CD1c-positive myeloid dendritic cell (primary cell): Measurements from ENCODE around the gene CLIC3.

Experiments
- DNase-seq: peaks from one replicate; pipeline ENCODE4 v3.0.0-alpha.2; 2016; ENCODE audit errors: extremely low spot score

CLIC3 gene

GRCh38 chr9:136980669-136981478 is 15.5 kb downstream of the CLIC3 start:
- no peak for DNase-seq

- DNase-seq = no peak
Measured at GRCh38 chr9:136979769-136980587, 16.4 kb downstream of the CLIC3 start.

DNA sequence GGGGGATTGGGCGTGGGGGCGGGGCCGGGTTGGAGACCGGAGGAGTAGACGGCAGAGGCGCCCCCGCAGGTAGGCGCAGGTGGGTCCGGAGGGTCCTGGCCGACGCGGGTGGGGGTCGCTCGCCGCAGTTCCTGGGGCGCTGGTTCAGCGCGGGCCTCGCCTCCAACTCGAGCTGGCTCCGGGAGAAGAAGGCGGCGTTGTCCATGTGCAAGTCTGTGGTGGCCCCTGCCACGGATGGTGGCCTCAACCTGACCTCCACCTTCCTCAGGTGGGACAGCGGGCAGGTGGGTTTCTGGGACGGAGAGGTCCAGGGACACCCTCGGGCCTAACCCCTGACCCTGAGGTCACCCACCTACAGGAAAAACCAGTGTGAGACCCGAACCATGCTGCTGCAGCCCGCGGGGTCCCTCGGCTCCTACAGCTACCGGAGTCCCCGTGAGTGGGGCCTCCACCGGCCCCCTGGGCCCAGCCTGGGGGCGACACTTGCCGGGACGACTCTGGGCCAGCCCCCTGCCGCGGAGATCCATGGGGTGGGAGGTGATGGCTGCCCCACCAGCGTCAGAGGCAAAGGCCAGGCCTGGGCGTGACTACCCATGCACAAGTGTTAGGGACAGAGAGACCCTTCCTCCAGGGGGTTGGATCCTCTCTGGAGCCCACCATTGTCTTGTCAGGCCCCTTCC is 17.4 kb downstream of the CLIC3 start:
- DNase-seq = no peak

- peak; percentile 66 for DNase-seq
Measured at GRCh38 chr9:136978073-136978864, 18.1 kb downstream of the CLIC3 start.

- no peak for DNase-seq
Measured at GRCh38 chr9:136977649-136978072, 18.7 kb downstream of the CLIC3 start.

GRCh38 chr9:136977223-136977622 is 19.1 kb downstream of the CLIC3 start, which contains the start of gene PTGDS:
TSS of gene PTGDS (plus strand) at chr9:136977504. CDS start at chr9:136977579, 75 bp downstream.
- no peak for DNase-seq

GRCh38 chr9:136975644-136976043 is 20.7 kb downstream of the CLIC3 start:
- peak; percentile 35 for DNase-seq

GRCh38 chr9:136974817-136975535 is 21.4 kb downstream of the CLIC3 start:
- no peak for DNase-seq

GRCh38 chr9:136973618-136974617 is 22.4 kb downstream of the CLIC3 start:
- DNase-seq = no peak

- no peak for DNase-seq
Measured at GRCh38 chr9:136972743-136973142, 23.6 kb downstream of the CLIC3 start.

DNA sequence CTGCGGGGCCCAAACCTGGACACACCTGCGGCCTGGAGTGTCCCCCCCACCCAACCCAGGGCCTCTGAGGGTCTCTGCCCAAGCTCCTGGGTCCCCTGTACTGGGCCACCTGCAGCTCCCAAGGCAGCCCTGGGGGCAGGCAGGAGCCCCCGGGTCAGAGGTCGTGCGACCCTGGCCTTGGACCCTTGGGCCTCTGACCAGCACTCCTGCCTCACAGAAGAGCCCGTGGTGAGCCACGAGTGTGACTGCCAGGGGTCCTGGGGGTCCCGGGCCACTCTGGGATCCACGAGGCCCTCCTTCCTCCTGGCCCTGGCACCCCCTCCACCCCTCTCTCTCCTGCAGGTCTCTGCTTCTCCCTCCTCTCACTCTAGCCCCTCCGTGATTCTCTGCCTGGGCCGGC is 24.0 kb downstream of the CLIC3 start:
- no peak for DNase-seq

- no peak for DNase-seq
Measured at GRCh38 chr9:136971746-136972145, 24.6 kb downstream of the CLIC3 start.

GRCh38 chr9:136970361-136970760 is 26.0 kb downstream of the CLIC3 start:
- DNase-seq = no peak

DNA sequence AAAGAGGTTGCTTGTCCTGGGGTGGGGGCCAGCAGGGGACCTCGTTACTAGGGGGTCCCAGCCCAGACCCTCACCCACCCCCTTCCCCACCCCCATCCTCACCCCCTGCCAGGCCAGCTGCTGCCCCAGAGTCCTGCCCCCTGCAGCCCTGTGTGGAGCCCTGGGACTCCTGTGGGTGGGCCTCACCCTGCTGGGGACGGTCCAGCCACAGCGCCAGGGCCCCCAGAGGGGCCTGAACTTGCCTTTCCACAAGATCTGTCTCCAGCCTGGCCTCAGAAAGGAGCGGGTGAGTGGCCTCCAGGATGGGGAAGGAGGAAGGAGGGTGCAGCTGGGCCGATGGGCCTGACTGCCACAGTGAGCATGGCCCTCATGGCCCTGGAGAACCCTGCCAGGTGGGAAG is 26.6 kb downstream of the CLIC3 start:
- no peak for DNase-seq

GRCh38 chr9:136969150-136969549 is 27.2 kb downstream of the CLIC3 start:
- DNase-seq = no peak

- DNase-seq = no peak
Measured at GRCh38 chr9:136968333-136969127, 27.8 kb downstream of the CLIC3 start.

- DNase-seq = peak; percentile 45
Measured at GRCh38 chr9:136965771-136966484, 30.4 kb downstream of the CLIC3 start.

- DNase-seq = no peak
Measured at GRCh38 chr9:136964833-136965422, 31.4 kb downstream of the CLIC3 start.
